ENCODE data around the gene LMTK3.
A peak's percentile ranks its signal among the peaks of the same experiment; 100 is the strongest.

The LMTK3 gene

GRCh38 chr19:48468772-48469288 lies 42.8 kb downstream of the LMTK3 start:
- peak; percentile 99 for DNase-seq

DNA sequence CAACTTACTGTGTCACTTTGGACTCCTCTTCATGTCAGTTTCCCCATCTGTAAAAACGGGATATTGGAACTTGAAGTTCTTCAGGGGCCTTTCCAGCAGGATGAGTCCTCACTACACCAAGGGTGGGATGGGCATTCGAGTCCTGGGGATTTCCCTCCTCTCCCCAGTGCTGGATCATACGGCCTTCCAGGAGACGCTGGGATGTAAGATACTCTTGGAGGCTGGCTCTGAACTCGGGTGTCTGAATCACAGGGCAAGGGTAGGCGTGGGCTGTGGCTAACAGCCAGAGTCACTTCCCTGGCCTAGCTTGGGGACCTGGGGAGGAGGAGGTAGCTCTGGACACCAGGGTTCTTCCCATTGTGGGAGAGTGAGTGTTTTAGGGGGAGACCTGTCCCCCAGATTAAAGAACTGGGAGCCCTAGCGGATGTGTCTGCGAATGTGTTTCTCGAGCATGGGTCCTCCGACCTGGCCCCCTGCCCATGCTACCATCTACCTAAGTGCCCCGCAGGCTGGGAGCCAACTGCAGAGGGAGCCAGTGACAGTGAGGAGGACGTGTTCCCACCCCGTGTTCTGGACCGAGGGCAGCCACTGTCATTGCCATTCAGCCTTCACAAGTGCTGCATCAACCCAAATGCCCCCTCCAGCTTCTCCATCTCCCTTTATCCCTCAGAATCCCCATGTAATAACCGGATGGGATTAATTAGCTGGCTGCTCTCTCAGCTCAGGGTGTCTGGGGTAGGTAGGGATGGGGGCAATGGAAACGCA lies 44.9 kb downstream of the LMTK3 start:
- DNase-seq, result no peak

GRCh38 chr19:48465215-48465614 lies 46.4 kb downstream of the LMTK3 start:
- DNase-seq, result no peak

- DNase-seq, result no peak
Observed at GRCh38 chr19:48461982-48462655, 49.5 kb downstream of the LMTK3 start.

- DNase-seq, result no peak
Observed at GRCh38 chr19:48461651-48461981, 50.0 kb downstream of the LMTK3 start.

DNA sequence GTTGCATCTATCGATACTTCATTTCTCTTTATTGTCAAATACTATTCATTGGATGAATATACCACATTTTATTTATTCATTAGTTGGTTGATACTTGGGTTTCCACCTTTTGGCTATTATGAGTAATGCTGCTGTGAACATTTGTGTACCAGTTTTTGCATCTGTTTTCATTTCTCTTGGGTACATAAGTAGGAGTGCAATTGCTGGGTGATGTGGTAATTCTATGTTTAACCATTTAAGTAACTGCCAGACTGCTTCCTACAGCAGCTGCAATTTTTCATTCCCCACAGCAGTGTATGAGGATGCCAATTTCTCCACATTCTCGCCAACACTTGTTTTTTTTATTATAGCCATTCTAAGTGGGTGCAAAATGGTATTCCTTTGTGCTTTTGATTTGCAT lies 53.6 kb downstream of the LMTK3 start:
- no peak for DNase-seq

DNA sequence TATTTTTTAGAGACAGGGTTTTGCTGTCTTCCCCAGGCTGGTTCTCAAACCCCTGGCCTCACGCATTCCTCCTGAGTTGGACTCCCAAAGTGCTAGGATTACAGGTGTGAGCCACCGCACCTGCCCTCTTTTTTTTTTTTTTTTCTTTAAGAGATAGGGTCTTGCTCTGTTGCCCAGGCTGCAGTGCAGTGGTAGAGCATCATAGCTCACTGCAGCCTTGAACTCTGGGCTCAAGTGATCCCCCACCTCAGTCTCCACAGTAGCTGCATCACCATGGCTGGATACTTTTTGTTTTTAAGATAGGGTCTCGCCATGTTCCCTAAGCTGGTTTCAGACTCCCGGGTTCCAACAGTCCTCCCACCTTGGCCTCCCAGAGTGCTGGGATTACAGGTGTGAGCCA lies 54.8 kb downstream of the LMTK3 start:
- no peak for DNase-seq

DNA sequence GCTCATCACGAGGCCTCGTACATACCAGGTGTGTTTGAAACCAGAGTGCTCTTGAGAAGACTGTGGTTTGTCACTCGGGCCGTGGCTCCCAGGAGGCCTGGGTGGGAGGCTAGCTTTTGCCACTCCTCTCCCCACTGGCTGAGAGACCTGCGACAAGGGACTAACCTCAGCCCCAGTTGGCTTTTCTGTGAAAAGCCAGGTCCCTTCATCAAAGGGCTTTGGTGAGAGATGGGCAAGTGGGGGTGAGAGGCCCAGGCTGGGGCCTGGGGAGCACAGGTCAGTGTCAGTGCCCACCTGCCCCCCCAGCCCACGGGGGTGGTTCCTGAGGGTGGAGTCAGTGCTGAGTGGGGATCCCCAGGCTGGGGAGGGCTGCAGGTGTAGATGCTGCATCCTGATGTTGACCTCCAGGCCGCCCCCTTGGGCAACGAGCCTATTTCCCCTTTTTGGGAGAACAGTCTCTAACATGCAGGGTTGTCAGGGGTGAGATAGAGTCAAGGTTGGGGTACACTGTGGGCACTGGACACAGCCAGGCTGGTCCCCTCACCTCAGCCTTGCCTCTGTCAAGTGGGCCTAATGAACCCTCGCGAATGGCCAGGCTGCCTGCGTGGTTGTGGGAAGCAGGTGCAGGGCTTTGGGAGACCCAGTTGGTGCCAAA lies 55.6 kb downstream of the LMTK3 start:
- no peak for DNase-seq

DNA sequence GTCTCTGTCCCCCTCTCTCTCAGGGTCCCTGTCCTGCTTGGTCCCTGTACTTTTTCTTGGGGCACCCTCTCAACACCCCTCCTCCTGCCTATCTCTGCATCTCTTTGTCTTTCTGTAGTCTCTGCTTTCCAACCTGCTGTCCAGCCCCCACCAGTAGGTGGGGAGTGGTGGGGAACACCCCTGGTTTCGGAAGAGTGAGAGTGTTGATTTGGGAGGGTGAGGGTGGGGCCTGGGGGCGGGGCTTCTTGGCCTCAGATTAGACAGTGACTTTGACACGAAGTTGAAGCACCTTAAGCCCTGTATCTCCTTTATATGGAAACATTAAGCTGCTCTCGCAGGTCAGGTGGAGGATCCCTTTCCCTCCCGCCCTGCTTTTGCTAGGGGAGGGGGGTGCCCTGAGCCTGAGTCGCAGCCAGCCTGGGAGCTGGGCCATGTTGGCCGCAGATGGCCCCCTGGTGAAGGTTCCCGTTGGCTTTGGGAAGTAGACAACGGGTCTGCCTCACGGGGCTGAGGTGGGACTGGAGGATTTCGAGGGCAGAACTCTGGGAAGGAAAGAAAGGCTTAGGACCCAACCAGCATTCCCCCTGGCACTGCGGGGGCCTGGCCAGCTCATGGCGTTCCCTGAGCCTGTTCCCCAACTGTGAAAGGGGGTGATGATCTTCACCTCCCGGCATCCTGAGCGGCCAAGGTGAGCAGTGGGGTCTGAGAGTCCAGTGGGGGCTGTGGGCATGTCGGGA lies 56.3 kb downstream of the LMTK3 start, which contains the start of gene KCNJ14:
KCNJ14 (plus strand) TSS at position 404 of the 737 bp plus-strand sequence. CDS start 6,151 bp downstream, outside the sequence.
- no peak for DNase-seq

DNA sequence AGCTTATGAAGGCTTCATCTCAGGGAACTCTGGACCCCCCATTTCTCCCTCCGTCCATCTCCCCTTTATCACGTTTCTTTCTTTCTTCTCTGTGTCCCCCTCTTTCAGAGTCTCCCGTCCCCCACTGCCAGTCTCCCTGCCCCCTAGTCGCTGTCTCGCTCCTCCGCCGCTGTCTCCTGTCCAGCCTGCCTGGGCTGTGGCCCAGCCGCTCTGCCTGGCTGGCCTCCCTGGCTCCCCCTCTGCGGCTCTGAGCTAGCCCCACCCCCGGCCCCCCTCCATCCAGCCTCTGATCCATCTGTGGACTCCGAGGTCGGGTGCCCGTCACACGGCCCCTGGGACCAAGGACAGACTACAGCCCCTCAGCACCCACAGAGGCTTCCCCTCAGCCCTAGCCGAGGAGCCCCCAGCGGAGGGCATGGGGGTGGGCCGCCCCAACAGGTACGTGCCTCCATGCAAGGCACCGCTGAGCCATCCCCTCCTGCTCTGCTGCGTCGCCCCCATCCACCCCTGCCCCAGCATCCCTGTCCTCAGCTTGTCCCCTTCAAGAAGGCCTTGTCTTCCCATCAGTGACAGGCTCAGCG lies 57.4 kb downstream of the LMTK3 start:
- no peak for DNase-seq

- no peak for DNase-seq
Observed at GRCh38 chr19:48452289-48453190, 59.1 kb downstream of the LMTK3 start.

DNA sequence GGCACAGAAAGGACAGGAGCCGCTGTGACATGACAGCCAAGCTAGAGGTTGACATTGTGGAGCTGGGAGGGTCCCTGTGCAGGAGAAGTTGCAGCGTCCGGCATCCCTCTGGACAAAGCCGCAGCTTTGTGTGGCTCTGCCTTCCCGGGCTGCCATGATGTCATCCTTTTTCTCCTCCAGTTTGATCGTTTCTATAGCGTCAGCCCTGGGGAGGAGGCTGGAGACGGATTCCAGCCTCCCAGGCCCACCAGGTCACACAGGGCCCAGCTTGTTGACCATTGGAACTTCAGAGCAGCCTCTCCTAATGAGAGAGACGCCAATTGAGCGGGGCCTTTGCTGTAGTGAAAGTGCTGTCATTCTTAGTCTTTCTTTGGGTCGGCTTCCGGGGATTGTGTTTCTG lies 60.0 kb downstream of the LMTK3 start:
- no peak for DNase-seq

GRCh38 chr19:48450863-48451262 lies 60.8 kb downstream of the LMTK3 start:
- no peak for DNase-seq

DNA sequence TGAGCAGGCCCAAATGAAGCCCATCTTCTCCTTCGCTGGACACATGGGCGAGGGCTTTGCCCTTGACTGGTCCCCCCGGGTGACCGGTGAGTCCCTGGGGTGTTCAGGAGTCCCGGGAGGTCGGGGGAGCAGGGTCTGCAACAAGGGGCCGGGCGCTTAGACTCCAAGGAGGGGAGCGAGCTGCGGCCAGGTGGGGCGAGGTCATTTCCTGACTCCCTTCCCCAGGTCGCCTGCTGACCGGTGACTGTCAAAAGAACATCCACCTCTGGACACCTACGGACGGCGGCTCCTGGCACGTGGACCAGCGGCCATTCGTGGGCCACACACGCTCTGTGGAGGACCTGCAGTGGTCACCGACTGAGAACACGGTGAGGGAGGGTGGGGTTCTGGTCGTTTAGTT lies 61.2 kb downstream of the LMTK3 start:
- DNase-seq, result no peak

GRCh38 chr19:48448563-48448962 lies 63.1 kb downstream of the LMTK3 start:
- no peak for DNase-seq

DNA sequence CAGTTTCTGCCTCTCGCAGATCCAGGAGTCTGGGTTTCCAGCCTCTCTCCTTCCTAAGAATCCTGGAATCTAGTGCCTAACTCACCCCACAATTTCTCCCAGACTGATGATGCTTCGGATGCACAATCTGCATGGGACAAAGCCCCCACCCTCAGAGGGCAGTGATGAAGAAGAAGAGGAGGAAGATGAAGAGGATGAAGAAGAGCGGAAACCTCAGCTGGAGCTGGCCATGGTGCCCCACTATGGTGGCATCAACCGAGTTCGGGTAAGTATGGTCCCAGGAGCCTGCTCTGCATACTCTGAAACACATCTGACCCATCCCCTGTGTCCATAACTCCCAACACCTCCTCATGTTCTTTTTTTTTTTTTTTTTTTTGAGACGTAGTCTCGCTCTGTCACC lies 65.1 kb downstream of the LMTK3 start:
- no peak for DNase-seq

- peak; percentile 95 for DNase-seq
Observed at GRCh38 chr19:48445606-48446481, 65.8 kb downstream of the LMTK3 start, which contains the start of gene GRWD1. GRWD1 (plus strand) TSS chr19:48445983; CDS start chr19:48446006, 23 bp downstream.

GRCh38 chr19:48445256-48445605 lies 66.4 kb downstream of the LMTK3 start:
- peak; percentile 70 for DNase-seq

DNA sequence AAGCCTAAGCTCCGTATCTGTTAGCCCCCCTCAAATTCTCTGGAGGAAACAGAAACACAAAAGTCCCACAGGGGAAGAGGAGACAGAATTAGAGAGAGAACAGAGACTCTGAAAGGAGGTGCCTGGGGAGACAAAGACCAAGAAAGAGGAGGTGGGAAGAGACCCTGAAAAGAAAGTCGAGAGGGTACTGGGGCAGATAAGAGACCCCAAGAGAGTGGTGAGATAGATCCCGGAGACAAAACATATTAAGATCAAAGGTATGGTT lies 66.8 kb downstream of the LMTK3 start:
- no peak for DNase-seq

DNA sequence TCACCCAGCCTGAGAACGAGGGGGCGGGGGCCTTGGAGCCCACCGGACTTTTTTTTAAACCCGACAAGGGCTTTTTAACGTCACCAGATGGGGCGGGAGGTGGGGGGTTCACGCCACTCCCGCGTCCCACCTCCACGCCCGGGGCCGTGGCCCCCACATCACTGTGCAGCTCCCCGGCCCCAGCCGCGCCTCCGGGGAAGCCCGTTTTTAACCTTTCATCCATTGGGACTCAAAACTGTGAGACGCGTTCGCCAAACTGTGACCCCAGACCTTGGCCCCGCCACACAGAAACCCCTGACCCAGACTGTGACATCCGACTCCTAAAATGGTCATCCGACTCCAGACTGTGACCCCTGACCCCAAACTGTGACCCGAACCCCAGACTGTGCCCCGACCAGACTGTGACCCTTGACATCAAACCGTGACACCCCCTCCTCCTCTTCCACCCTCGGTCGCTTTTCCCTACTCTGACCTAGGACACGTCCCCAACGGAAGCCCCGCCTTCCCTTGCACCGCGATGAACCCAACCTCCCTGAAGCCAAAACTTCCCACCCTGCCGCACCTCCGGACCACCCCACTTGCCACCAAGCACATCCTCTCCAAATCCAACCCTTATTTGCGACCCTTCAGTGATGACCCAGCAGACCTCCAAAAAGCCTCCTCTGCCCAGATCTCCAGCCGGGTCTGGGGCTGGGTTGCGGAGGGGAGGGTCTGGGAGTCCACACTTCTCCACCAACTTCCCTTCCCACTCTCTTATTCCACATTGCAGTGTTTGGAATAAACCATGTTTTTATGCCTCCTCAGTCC lies 67.3 kb downstream of the LMTK3 start:
- DNase-seq, result no peak

Data from amniotic stem cell (primary cell).